ENCODE results near the gene ZNF335.

Gene ZNF335

GRCh38 chr20:45940053-45940452 lies 31.9 kb downstream of the ZNF335 start:
- Histone ChIP-seq H4K20me1 (ENCODE audit: insufficient read depth, low read length) (peaks cover 25% of the 10 kb centered on the region), H3K36me3 (ENCODE audit: insufficient read depth, low read length) (peaks cover 80% of the 10 kb centered on the region), H3K27ac (ENCODE audit: low read length) (no peak overlapping the region), H3K27me3 (ENCODE audit: insufficient read depth, low read length, poor library complexity) (no peaks in the 10 kb centered on the region), H3K4me3 (ENCODE audit: low read depth in 1 of 2, low read length in 2 of 2) (no peak overlapping the region), H3K9ac (ENCODE audit: low read depth, low read length) (no peak overlapping the region), H3K4me2 (ENCODE audit: insufficient read depth, low read length) (no peak overlapping the region), H3K4me1 (ENCODE audit: insufficient read depth, low read length) (peaks cover 14% of the 10 kb centered on the region), H3K9me3 (ENCODE audit: insufficient read depth, low read length, severe bottlenecking) (no peaks in the 10 kb centered on the region), H2AFZ (ENCODE audit: low read depth, low read length) (no peak overlapping the region), H3K79me2 (ENCODE audit: insufficient read depth, low read length) (peaks cover 35% of the 10 kb centered on the region)
- DNase-seq (no peak), ATAC-seq (ENCODE audit: insufficient read depth, low read depth) (no peak)
- TF ChIP-seq EZH2 (IDR thresholded peaks at IDR 0.05; ENCODE audit: borderline replicate concordance, low read depth, low read length, severe bottlenecking) (no peak), CTCF (IDR thresholded peaks at IDR 0.05; ENCODE audit: borderline replicate concordance, extremely low read depth, low read length, poor library complexity, severe bottlenecking) (no peak)

- peaks cover 68% of the 10 kb centered on the region for H3K36me3 ChIP-seq (ENCODE audit: insufficient read depth, low read length)
- ATAC-seq (ENCODE audit: insufficient read depth, low read depth) (no peak), DNase-seq (no peak)
- no peak overlapping the region for H3K4me3 ChIP-seq (ENCODE audit: low read depth in 1 of 2, low read length in 2 of 2)
- H3K9ac ChIP-seq (ENCODE audit: low read depth, low read length), result no peak overlapping the region
- H3K27ac ChIP-seq (ENCODE audit: low read length), result no peak overlapping the region
- no peaks in the 10 kb centered on the region for H3K9me3 ChIP-seq (ENCODE audit: insufficient read depth, low read length, severe bottlenecking)
- H2AFZ ChIP-seq (ENCODE audit: low read depth, low read length), result no peak overlapping the region
- no peaks in the 10 kb centered on the region for H3K27me3 ChIP-seq (ENCODE audit: insufficient read depth, low read length, poor library complexity)
- no peak overlapping the region for H3K4me2 ChIP-seq (ENCODE audit: insufficient read depth, low read length)
- peaks cover 16% of the 10 kb centered on the region for H3K4me1 ChIP-seq (ENCODE audit: insufficient read depth, low read length)
- H3K79me2 ChIP-seq (ENCODE audit: insufficient read depth, low read length), result peaks cover 44% of the 10 kb centered on the region
- TF ChIP-seq CTCF (IDR thresholded peaks at IDR 0.05; ENCODE audit: borderline replicate concordance, extremely low read depth, low read length, poor library complexity, severe bottlenecking), result no peak
- TF ChIP-seq EZH2 (IDR thresholded peaks at IDR 0.05; ENCODE audit: borderline replicate concordance, low read depth, low read length, severe bottlenecking), result no peak
- H4K20me1 ChIP-seq (ENCODE audit: insufficient read depth, low read length), result peaks cover 29% of the 10 kb centered on the region
Observed at GRCh38 chr20:45938727-45939438, 33.1 kb downstream of the ZNF335 start.

GRCh38 chr20:45937765-45938164 lies 34.2 kb downstream of the ZNF335 start:
- ATAC-seq (ENCODE audit: insufficient read depth, low read depth), result no peak
- Histone ChIP-seq H3K27me3 (ENCODE audit: insufficient read depth, low read length, poor library complexity) (no peaks in the 10 kb centered on the region), H3K4me3 (ENCODE audit: low read depth in 1 of 2, low read length in 2 of 2) (no peak overlapping the region), H3K9me3 (ENCODE audit: insufficient read depth, low read length, severe bottlenecking) (no peaks in the 10 kb centered on the region), H3K79me2 (ENCODE audit: insufficient read depth, low read length) (peaks cover 55% of the 10 kb centered on the region), H3K4me2 (ENCODE audit: insufficient read depth, low read length) (no peak overlapping the region), H3K27ac (ENCODE audit: low read length) (no peak overlapping the region), H4K20me1 (ENCODE audit: insufficient read depth, low read length) (peaks cover 38% of the 10 kb centered on the region), H2AFZ (ENCODE audit: low read depth, low read length) (no peak overlapping the region), H3K36me3 (ENCODE audit: insufficient read depth, low read length) (peaks cover 58% of the 10 kb centered on the region), H3K9ac (ENCODE audit: low read depth, low read length) (no peak overlapping the region), H3K4me1 (ENCODE audit: insufficient read depth, low read length) (peaks cover 27% of the 10 kb centered on the region)
- no peak for DNase-seq
- no peak for TF ChIP-seq EZH2 (IDR thresholded peaks at IDR 0.05; ENCODE audit: borderline replicate concordance, low read depth, low read length, severe bottlenecking)
- no peak for TF ChIP-seq CTCF (IDR thresholded peaks at IDR 0.05; ENCODE audit: borderline replicate concordance, extremely low read depth, low read length, poor library complexity, severe bottlenecking)

Measured in DND-41 (cell line).